Measurements from ENCODE around the gene BCKDHB.
"Not testable (repeated sequence)": the region's sequence is repeated elsewhere in the genome, so short reads cannot be mapped to it uniquely, and the experiment has no call there.

The BCKDHB gene

DNA sequence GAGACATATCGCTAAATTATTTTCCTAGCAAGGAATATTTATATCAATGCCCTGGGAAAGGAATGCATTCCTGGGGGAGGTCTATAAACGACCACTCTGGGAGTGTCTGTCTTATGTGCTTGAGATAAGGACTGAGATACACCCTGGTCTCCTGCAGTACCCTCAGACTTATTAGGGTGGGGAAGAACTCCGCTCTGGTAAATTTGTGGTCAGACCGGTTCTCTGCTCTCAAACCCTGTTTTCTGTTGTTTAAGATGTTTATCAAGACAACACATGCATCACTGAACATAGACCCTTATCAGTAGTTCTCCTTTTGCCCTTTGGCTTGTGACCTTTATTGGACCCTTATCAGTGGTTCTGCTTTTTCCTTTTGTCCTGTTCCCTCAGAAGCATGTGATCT is 188.1 kb downstream of the BCKDHB start:
- not testable (repeated sequence) for H3K27me3 ChIP-seq (ENCODE audit: low read depth, low read length); H3K36me3 ChIP-seq (ENCODE audit: control insufficient read depth in 1 of 2, insufficient read depth in 2 of 2, low read length in 2 of 2); H3K9me3 ChIP-seq (ENCODE audit: control insufficient read depth in 1 of 2, low read length in 2 of 2); H3K4me3 ChIP-seq (ENCODE audit: low read depth in 1 of 2, low read length in 2 of 2); H3K4me1 ChIP-seq (ENCODE audit: control insufficient read depth in 1 of 2, insufficient read depth in 2 of 2, low read length in 2 of 2); H3K27ac ChIP-seq (ENCODE audit: low read length)

DNA sequence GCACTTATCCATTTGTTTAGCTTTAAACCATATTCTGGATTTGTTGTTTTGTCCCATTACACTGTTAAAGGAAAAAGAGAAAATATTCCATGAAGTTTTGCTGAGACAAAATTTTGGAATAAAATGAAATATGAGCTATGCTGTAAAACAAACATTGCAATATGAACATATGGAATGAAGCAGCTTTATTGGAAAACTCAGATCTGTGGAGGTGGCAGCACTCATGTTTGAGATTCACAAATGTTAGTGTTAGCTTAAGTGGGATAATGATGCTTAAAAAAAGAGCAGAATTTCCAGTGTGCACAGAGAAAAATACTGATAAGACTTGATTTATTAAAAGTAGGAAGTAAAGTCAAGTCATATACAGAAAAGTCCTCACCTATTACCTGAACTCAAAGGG is 196.2 kb downstream of the BCKDHB start:
- Histone ChIP-seq H3K27me3 (ENCODE audit: low read depth, low read length) (no peaks in the 10 kb centered on the region), H3K4me3 (ENCODE audit: low read depth in 1 of 2, low read length in 2 of 2) (no peak overlapping the region), H3K4me1 (ENCODE audit: control insufficient read depth in 1 of 2, insufficient read depth in 2 of 2, low read length in 2 of 2) (no peaks in the 10 kb centered on the region), H3K36me3 (ENCODE audit: control insufficient read depth in 1 of 2, insufficient read depth in 2 of 2, low read length in 2 of 2) (no peaks in the 10 kb centered on the region), H3K9me3 (ENCODE audit: control insufficient read depth in 1 of 2, low read length in 2 of 2) (no peaks in the 10 kb centered on the region), H3K27ac (ENCODE audit: low read length) (no peak overlapping the region)

DNA sequence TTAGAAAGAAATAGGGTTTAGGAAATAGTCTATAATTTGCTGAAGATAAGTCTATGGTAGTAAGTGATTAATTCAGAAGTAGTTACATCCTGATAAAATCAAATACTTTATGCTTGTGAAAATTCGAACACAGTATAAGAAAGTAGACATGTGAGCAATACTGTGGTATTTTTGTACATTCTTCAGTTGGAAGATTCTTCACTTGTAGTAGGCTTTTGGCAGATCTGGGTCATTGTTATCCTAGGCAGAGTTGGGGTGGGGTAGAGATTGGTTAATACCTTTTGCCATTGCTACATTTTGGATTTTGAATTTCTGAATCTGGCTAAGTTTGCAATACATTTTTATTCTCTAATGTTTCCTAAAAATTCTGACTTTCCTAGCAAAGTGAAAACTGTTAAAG is 197.5 kb downstream of the BCKDHB start:
- no peaks in the 10 kb centered on the region for H3K4me1 ChIP-seq (ENCODE audit: control insufficient read depth in 1 of 2, insufficient read depth in 2 of 2, low read length in 2 of 2)
- H3K27ac ChIP-seq (ENCODE audit: low read length) = no peak overlapping the region
- H3K36me3 ChIP-seq (ENCODE audit: control insufficient read depth in 1 of 2, insufficient read depth in 2 of 2, low read length in 2 of 2) = no peaks in the 10 kb centered on the region
- no peak overlapping the region for H3K4me3 ChIP-seq (ENCODE audit: low read depth in 1 of 2, low read length in 2 of 2)
- no peaks in the 10 kb centered on the region for H3K27me3 ChIP-seq (ENCODE audit: low read depth, low read length)
- H3K9me3 ChIP-seq (ENCODE audit: control insufficient read depth in 1 of 2, low read length in 2 of 2) = no peaks in the 10 kb centered on the region

DNA sequence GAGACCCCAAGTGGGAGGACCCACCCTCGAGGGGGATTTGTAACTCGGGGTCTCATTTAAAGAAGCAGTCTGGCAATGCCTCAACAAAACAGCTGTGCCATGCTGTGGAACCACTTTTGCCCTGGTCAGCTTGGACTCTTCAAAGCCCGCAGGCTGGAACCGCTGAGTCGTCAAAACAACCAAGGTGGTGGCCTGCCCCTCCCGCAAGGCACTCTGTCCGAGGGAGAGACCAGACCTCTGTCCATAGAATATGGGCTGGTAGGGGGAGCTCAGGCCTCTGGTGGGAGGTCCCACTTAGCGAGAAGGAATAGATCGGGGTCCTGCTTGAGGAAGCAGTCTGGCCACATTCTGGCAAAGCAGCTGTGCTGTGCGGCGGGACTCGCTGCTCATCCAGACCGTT is 208.1 kb downstream of the BCKDHB start:
- H3K27me3 ChIP-seq (ENCODE audit: low read depth, low read length) = no peaks in the 10 kb centered on the region
- H3K27ac ChIP-seq (ENCODE audit: low read length) = no peak overlapping the region
- H3K9me3 ChIP-seq (ENCODE audit: control insufficient read depth in 1 of 2, low read length in 2 of 2) = no peaks in the 10 kb centered on the region

DNA sequence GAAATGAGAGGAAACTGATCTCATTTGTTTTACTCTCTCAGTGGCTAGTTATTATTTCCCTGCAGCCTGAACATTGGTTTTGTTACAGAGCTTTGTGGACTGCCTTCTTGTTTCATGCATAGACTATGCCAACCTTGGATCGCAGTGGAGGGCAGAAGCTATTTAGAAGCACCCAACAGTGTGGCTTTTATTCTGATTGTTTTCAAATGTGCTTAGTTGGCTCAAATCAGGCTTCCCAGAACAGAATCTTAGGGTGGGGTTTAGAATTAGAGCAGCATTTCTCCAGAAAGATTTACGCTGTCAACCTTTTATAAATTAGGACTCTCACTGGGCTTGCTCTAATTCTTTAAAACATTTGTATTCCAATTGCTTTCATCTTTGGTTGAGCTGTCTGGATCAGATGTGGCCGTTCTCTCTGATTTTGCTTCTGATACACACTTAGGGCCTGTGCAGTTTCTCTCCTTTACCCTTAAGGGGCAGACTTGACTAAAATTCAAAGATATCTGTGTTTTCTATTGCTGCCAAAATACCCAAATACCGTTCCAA is 210.3 kb downstream of the BCKDHB start:
- H3K9me3 ChIP-seq (ENCODE audit: control insufficient read depth in 1 of 2, low read length in 2 of 2) = no peaks in the 10 kb centered on the region
- H3K27me3 ChIP-seq (ENCODE audit: low read depth, low read length) = no peaks in the 10 kb centered on the region
- H3K4me1 ChIP-seq (ENCODE audit: control insufficient read depth in 1 of 2, insufficient read depth in 2 of 2, low read length in 2 of 2) = no peaks in the 10 kb centered on the region
- H3K27ac ChIP-seq (ENCODE audit: low read length) = no peak overlapping the region
- no peak overlapping the region for H3K4me3 ChIP-seq (ENCODE audit: low read depth in 1 of 2, low read length in 2 of 2)
- no peaks in the 10 kb centered on the region for H3K36me3 ChIP-seq (ENCODE audit: control insufficient read depth in 1 of 2, insufficient read depth in 2 of 2, low read length in 2 of 2)

More for the DNA sequence above, 208.1 kb downstream of the BCKDHB start:
- no peaks in the 10 kb centered on the region for H3K4me1 ChIP-seq (ENCODE audit: control insufficient read depth in 1 of 2, insufficient read depth in 2 of 2, low read length in 2 of 2)
- H3K36me3 ChIP-seq (ENCODE audit: control insufficient read depth in 1 of 2, insufficient read depth in 2 of 2, low read length in 2 of 2) = no peaks in the 10 kb centered on the region
- H3K4me3 ChIP-seq (ENCODE audit: low read depth in 1 of 2, low read length in 2 of 2) = no peak overlapping the region

DNA sequence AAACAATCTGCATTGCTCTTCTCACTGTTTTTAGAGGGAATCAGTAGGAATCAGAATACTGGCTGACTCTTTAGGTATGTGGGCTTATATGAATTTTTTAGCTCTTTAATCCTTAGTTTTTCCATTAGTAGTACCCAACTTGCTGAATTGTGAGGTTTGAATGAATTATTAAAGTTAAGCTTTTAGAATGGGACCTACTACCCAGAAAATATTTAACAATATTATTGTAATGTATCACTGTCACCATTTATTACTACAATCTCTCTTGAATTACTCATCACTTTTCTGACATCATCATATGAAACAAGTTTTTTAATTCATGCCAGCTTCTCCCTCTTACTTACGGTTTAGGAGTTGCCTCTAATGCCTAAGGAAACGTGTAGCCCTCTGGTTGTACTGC is 212.7 kb downstream of the BCKDHB start:
- Histone ChIP-seq H3K4me3 (ENCODE audit: low read depth in 1 of 2, low read length in 2 of 2) (no peak overlapping the region), H3K36me3 (ENCODE audit: control insufficient read depth in 1 of 2, insufficient read depth in 2 of 2, low read length in 2 of 2) (no peaks in the 10 kb centered on the region)

DNA sequence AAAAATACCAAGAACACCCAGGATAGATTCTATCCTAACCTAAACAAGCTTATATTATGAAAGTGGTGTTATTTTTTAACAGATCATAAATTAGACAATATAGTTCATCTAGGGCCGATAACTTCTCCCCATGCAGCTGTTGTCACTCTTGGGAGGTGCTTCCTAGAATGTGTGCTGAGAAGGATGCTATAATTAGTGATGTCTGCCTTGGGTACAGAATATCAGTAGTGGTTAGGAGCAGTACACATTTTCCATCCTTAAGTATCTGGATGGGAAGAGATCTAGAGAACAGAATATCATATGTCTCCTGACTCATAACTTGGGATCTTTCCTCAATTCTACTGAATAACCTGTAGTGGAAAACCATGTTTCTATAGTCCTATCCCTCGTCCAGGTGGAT is 214.5 kb downstream of the BCKDHB start:
- Histone ChIP-seq H3K4me1 (ENCODE audit: control insufficient read depth in 1 of 2, insufficient read depth in 2 of 2, low read length in 2 of 2) (no peaks in the 10 kb centered on the region), H3K27ac (ENCODE audit: low read length) (no peak overlapping the region), H3K9me3 (ENCODE audit: control insufficient read depth in 1 of 2, low read length in 2 of 2) (no peaks in the 10 kb centered on the region), H3K36me3 (ENCODE audit: control insufficient read depth in 1 of 2, insufficient read depth in 2 of 2, low read length in 2 of 2) (no peaks in the 10 kb centered on the region), H3K4me3 (ENCODE audit: low read depth in 1 of 2, low read length in 2 of 2) (no peak overlapping the region), H3K27me3 (ENCODE audit: low read depth, low read length) (no peaks in the 10 kb centered on the region)

More for the DNA sequence above, 212.7 kb downstream of the BCKDHB start:
- H3K27ac ChIP-seq (ENCODE audit: low read length) = no peak overlapping the region
- H3K27me3 ChIP-seq (ENCODE audit: low read depth, low read length) = no peaks in the 10 kb centered on the region
- no peaks in the 10 kb centered on the region for H3K4me1 ChIP-seq (ENCODE audit: control insufficient read depth in 1 of 2, insufficient read depth in 2 of 2, low read length in 2 of 2)
- H3K9me3 ChIP-seq (ENCODE audit: control insufficient read depth in 1 of 2, low read length in 2 of 2) = no peaks in the 10 kb centered on the region

DNA sequence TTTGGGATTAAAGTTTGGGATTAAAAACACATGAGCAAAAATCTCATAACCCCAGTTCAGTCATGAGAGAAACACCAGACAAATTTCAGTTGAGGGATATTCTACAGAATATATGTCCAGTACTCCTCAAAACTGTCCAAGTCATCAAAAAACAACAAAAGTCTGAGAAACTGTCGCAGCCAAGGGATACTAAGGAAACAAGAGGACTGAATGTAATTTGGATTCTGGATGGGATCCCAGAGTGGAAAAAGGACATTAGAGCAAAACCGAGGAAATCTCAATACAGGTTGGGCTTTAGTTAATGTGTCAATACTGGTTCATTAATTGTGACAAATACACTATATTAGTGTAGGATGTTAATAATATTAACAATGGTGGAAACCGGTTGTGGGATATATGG is 219.3 kb downstream of the BCKDHB start:
- Histone ChIP-seq H3K4me1 (ENCODE audit: control insufficient read depth in 1 of 2, insufficient read depth in 2 of 2, low read length in 2 of 2) (no peaks in the 10 kb centered on the region), H3K27me3 (ENCODE audit: low read depth, low read length) (no peaks in the 10 kb centered on the region), H3K27ac (ENCODE audit: low read length) (no peak overlapping the region), H3K9me3 (ENCODE audit: control insufficient read depth in 1 of 2, low read length in 2 of 2) (no peaks in the 10 kb centered on the region), H3K36me3 (ENCODE audit: control insufficient read depth in 1 of 2, insufficient read depth in 2 of 2, low read length in 2 of 2) (no peaks in the 10 kb centered on the region), H3K4me3 (ENCODE audit: low read depth in 1 of 2, low read length in 2 of 2) (no peak overlapping the region)

DNA sequence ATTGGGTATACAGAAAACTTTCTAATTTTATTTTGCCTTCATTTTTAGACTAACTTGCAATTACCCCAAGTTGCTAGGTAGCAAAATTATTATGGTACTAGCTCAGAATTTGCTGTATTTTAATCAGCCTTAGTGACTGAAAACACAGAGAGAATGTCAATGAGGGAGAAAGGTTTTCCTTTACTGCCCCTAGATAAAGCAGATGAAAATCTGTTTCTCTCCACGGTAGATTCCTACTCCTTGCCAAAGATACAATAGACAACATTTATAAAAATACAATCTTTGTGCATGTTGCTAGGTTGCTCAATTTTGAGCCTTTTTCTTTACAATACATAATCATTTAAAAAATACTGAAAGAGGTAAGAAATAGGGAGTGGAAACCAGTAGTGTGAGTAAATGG is 222.2 kb downstream of the BCKDHB start:
- H3K27ac ChIP-seq (ENCODE audit: low read length) = no peak overlapping the region
- H3K4me1 ChIP-seq (ENCODE audit: control insufficient read depth in 1 of 2, insufficient read depth in 2 of 2, low read length in 2 of 2) = peaks cover 0 to 4% of the 10 kb centered on the region in 2 donors
- no peaks in the 10 kb centered on the region for H3K36me3 ChIP-seq (ENCODE audit: control insufficient read depth in 1 of 2, insufficient read depth in 2 of 2, low read length in 2 of 2)
- no peak overlapping the region for H3K4me3 ChIP-seq (ENCODE audit: low read depth in 1 of 2, low read length in 2 of 2)
- no peaks in the 10 kb centered on the region for H3K9me3 ChIP-seq (ENCODE audit: control insufficient read depth in 1 of 2, low read length in 2 of 2)
- H3K27me3 ChIP-seq (ENCODE audit: low read depth, low read length) = no peaks in the 10 kb centered on the region

DNA sequence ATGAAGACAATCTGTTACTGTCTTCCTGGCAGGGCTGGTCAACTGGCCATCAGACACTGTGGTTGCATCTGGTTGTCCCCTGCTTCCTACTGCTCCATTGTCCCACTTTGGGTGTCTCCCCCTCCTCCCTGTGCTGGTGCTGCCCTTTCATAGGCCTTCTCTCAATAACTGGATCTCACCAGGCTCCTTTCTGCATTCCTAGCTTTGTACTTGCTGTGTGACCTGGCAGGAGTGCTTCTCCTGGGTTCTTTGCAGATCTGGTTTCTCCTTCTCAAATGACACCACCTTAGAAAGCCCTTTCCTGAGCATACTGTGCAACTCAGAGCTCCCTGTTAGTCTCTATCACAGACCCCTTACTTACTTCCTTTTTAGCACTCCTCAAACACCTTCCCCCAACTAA is 223.0 kb downstream of the BCKDHB start:
- Histone ChIP-seq H3K27me3 (ENCODE audit: low read depth, low read length) (no peaks in the 10 kb centered on the region), H3K36me3 (ENCODE audit: control insufficient read depth in 1 of 2, insufficient read depth in 2 of 2, low read length in 2 of 2) (no peaks in the 10 kb centered on the region), H3K27ac (ENCODE audit: low read length) (no peak overlapping the region), H3K4me3 (ENCODE audit: low read depth in 1 of 2, low read length in 2 of 2) (no peak overlapping the region), H3K9me3 (ENCODE audit: control insufficient read depth in 1 of 2, low read length in 2 of 2) (no peaks in the 10 kb centered on the region), H3K4me1 (ENCODE audit: control insufficient read depth in 1 of 2, insufficient read depth in 2 of 2, low read length in 2 of 2) (peaks cover 0 to 4% of the 10 kb centered on the region in 2 donors)

DNA sequence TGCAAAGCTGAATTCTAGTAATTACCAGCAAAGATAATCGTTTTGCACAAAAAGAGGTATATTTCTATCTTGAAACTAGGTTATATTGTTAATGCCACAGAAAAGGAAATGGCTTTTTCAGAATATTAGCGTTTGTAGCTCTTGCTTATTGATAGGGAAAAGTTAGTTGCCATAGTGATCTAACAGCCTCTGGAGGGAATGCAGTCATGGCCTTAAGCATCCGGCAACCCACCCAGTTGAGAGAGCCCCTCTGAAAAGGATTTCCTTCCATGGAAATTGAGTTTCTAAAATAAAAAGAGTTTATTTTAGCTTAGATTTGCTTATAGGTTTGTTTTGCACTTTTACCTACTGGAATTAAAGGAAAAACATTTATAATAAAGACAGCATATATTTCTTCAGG is 224.5 kb downstream of the BCKDHB start:
- peaks cover 0 to 4% of the 10 kb centered on the region in 2 donors for H3K4me1 ChIP-seq (ENCODE audit: control insufficient read depth in 1 of 2, insufficient read depth in 2 of 2, low read length in 2 of 2)
- no peaks in the 10 kb centered on the region for H3K36me3 ChIP-seq (ENCODE audit: control insufficient read depth in 1 of 2, insufficient read depth in 2 of 2, low read length in 2 of 2)
- no peak overlapping the region for H3K27ac ChIP-seq (ENCODE audit: low read length)
- no peaks in the 10 kb centered on the region for H3K27me3 ChIP-seq (ENCODE audit: low read depth, low read length)
- H3K9me3 ChIP-seq (ENCODE audit: control insufficient read depth in 1 of 2, low read length in 2 of 2) = no peaks in the 10 kb centered on the region
- no peak overlapping the region for H3K4me3 ChIP-seq (ENCODE audit: low read depth in 1 of 2, low read length in 2 of 2)

DNA sequence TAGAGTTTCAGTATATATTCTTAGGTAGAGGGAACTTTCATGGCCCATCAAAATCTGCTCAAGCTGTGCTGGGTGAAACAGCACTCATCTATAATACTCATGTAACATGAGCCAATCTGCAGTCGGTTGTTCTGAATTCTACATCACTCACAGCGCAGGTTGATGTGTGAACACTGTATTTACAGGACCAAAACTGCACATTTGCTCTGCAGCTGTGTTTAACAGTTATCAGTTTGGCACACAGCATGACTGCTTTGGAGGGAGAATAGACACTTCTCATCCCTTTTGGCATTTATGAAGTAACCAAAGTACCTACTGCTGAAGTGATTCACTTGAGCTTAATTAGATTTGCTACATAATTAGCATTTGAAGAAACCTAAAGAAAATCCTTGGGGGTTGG is 225.1 kb downstream of the BCKDHB start:
- no peak overlapping the region for H3K4me3 ChIP-seq (ENCODE audit: low read depth in 1 of 2, low read length in 2 of 2)
- no peaks in the 10 kb centered on the region for H3K36me3 ChIP-seq (ENCODE audit: control insufficient read depth in 1 of 2, insufficient read depth in 2 of 2, low read length in 2 of 2)
- H3K9me3 ChIP-seq (ENCODE audit: control insufficient read depth in 1 of 2, low read length in 2 of 2) = no peaks in the 10 kb centered on the region
- H3K4me1 ChIP-seq (ENCODE audit: control insufficient read depth in 1 of 2, insufficient read depth in 2 of 2, low read length in 2 of 2) = peaks cover 0 to 4% of the 10 kb centered on the region in 2 donors
- H3K27ac ChIP-seq (ENCODE audit: low read length) = no peak overlapping the region
- H3K27me3 ChIP-seq (ENCODE audit: low read depth, low read length) = no peaks in the 10 kb centered on the region

Data from muscle layer of duodenum (tissue), 2 donors.